H54 (cell line): ENCODE data around the gene MT1A.
A peak's percentile ranks its signal among the peaks of the same experiment; 100 is the strongest.
"Not testable (repeated sequence)": the region's sequence is repeated elsewhere in the genome, so short reads cannot be mapped to it uniquely, and the experiment has no call there.

Experiments
- DNase-seq: peaks from one replicate; pipeline ENCODE4 v3.0.0; 2011; ENCODE audit warnings: low spot score, mixed read lengths; ENCODE audit not compliant: insufficient read length
- FAIRE-seq: peaks from 3 replicates; lab custom pipeline; 2011; peaks lifted over from hg19 to GRCh38; lab: Jason Lieb, UNC
- POLR2A ChIP-seq: IDR thresholded peaks from 2 replicates; pipeline ENCODE4 v1.6.1; 2011; ENCODE audit warnings: low read depth, mild to moderate bottlenecking, low read length

MT1A gene

DNA sequence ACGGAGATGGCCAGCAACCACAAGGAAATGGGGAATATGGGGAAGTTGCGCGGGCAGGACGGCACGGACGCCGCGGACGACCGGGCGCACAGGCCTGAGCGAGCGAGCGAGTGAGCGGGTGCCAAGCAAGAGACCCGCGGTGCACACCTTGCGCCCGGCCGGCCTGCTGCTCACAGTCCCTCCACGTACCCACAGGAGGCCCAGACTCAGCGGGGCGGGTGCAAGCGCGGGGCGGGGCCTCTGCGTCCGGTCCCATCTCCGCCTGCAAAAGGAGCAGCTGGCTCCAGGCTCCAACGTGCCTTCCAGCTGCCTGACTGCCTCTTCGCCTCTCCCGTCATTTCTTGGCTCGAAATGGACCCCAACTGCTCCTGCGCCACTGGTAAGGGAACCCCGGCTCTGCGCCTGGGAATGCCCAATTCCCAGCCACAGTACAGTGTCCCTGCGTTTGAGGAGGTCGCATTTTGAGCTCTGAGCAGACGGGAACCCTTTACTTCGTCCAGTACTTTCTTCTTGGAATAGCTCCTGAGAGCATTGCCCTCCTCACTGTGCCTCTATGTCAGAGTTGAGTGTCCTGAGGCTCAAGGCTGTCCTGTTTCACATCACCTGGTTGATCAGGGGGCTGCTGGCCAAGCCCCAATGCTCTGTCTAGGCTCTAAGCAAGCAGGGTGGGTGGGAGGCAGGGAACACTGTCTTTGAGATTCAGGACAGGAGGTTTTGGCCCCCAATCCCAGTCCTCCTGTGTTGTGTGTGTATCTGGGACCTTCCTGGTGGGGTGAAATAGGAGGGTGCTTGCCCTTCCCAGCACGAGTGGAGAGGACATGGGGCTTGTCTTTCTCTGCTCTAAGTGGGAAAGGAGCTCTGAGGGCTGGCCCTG, 21.0 kb upstream of the MT1A start:
- no peak for TF ChIP-seq POLR2A
- FAIRE-seq (no peak), DNase-seq (no peak)

DNA sequence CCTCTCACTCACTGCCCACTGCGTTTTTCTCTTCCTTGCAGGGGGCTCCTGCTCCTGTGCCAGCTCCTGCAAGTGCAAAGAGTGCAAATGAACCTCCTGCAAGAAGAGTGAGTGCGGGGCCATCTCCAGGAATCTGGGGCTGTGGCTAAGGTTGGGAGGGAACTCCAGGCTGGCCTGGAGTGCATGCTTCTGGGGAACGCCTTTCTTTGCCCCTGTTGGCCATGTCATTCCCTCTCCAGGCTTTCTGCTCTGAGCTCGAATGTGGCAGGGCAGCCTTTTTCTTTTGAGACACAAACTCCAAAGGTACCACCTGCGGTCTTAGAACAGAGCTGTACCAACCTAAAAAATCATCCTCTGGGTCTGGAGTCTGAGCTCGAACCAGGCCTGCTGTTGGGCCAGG, 20.3 kb upstream of the MT1A start:
- no peak for FAIRE-seq

DNA sequence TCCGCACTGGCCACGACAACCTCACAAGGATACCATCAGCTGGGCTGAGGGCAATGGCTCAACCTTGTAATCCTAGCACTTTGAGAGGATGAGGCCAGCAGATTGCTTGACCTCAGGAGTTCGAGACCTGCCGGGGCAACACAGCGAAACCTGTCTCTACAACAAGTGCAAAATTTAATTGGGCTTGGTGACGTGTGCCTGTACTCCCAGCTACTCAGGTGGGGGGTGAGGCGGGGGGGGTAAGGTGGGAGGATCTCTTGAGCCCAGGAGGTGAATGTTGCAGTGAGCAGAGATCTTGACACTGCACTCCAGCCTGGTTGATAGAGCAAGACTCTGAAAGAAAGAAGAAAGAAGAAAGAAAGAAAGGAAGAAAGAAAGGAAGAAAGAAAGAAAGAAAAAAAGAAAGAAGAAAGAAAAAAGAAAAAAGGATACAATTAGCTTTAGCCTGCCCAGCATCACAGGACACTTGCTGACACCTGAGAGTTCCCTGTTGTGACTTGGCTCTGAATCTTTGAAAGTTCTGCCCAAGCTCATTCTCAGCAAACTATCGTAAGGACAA, 18.0 kb upstream of the MT1A start:
- TF ChIP-seq POLR2A: no peak
- FAIRE-seq (no peak), DNase-seq (no peak)

More for the DNA sequence above, 20.3 kb upstream of the MT1A start:
- DNase-seq: no peak
- TF ChIP-seq POLR2A: no peak

DNA sequence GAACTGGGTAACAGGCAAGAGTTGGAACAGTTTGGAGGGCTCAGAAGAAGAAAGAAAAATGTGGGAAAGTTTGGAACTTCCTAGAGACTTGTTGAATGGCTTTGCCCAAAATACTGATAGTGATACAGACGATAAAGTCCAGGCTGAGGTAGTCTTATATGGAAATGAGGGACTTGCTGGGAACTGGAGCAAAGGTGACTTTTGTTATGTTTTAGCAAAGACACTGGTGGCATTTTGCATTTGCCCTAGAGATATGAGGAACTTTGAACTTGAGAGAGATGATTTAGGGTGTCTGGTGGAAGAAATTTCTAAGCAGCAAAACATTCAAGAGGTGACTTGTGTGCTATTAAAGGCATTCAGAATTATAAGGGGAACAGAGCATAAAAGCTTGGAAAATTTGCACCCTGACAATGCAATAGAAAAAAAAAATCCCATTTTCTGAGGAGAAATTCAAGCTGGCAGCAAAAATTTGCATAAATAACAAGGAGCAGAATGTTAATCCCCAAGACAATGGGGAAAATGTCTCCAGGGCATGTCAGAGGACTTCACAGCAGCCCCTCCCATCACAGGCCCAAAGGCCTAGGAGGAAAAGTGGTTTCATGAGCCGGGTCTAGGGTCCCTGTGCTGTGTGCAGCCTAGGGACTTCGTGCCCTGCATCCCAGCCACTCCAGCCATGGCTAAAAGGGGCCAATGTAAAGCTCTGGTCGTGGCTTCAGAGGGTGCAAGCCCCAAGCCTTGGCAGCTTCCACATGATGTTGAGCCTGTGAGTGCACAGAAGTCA, 16.6 kb upstream of the MT1A start:
- FAIRE-seq, DNase-seq: not testable (repeated sequence)

DNA sequence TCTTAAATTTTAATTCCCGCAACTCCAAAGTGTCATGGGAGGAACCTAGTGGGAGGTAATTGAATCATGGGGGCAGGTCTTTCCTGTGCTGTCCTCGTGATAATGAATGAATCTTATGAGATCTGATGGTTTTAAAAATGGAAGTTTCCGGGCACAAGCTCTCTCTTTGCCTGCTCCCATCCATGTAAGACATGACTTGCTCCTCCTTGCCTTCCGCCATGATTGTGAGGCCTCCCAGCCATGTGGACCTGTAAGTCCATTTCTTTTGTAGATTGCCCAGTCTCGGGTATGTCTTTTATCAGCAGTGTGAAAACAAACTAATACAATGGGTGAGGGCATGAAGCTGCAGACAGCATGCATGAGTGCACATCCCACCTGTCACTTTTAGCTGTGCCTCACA, 15.3 kb upstream of the MT1A start:
- not testable (repeated sequence) for DNase-seq, FAIRE-seq

DNA sequence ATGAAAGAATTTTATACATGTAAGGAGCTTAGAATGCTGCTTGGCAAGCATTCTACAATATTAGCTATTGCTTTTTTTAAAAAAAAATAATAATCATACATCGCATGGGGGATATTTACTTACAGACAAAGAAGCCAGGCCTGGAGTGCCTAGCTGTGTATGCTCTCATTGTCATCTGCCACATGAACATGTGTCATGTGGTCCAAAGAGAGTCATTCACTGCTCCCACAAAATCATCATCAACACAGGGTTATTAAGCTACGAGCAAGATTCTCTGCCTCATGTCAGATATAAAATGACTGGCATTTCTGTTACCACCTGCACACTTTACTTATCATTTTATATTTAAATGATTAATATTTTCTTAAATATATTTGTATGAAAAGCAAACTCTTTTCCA, 14.8 kb upstream of the MT1A start:
- no peak for TF ChIP-seq POLR2A
- FAIRE-seq (no peak), DNase-seq (no peak)

DNA sequence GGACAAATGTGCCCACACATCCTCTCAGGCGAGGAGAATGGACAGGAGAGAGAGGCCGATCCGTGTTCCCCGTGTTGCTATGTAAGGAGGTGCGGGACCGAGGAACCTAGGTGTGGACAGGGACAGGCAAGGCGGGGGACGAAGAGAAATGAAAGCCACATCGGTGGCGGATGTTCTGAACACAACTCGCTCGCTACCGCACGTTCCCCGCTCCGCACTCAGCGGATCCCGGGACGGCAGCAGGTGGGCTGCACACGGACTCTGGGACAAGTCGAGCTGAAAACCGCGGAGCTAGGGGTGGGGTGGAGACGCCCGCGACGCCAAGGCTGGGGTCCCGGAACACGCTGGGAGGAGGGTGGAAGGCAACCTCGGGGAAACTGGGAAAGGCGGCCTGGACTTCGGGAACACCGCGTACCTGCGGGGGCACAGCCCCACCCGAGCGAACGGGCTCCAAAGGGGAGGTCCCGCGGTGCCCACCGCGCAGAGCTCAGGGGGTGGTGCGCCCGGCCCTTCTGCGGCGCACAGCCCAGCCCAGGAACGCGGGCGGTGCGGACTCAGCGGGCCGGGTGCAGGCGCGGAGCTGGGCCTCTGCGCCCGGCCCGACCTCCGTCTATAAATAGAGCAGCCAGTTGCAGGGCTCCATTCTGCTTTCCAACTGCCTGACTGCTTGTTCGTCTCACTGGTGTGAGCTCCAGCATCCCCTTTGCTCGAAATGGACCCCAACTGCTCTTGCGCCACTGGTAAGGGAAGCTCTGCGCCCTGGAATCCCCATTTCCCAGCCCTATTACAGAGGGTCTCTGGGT, 13.1 kb upstream of the MT1A start, which contains the start of gene MT1E:
Gene MT1E, plus strand, starts transcription at position 642 of the 803 bp plus-strand sequence. Its CDS starts 71 bp downstream, at position 713.
- DNase-seq (peak; percentile 67), FAIRE-seq (no peak)
- peak; percentile 91 for TF ChIP-seq POLR2A

DNA sequence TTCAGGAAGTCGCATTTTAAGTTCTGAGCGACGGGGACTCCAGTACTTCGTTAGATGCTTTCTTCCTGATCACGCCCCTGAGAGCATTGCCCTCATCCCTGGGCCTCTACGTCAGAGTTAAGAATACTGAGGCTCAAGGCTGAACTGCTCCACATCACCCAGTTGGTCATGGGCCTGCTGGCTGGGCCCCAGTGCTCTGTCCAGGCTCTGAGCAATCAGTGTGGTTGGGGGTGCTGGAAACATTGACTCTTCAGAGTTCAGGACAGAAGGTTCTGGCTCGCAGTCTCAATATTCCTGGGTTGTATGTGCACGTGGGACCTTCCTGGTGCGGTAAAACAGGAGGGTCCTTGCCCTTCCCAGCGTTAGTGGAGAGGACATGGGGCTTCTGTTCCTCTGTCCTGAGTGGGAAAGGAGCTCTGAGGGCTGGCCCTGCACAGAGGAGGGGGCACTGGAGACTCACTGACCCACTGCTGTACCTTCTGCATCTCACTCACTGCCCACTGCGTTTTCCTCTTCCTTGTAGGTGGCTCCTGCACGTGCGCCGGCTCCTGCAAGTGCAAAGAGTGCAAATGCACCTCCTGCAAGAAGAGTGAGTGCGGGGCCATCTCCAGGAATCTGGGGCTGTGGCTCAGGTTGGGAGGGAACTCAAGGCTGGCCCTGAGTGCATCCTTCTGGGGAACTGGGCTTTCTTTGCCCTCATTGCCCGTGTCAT, 12.4 kb upstream of the MT1A start:
- no peak for TF ChIP-seq POLR2A
- no peak for DNase-seq
- no peak for FAIRE-seq

DNA sequence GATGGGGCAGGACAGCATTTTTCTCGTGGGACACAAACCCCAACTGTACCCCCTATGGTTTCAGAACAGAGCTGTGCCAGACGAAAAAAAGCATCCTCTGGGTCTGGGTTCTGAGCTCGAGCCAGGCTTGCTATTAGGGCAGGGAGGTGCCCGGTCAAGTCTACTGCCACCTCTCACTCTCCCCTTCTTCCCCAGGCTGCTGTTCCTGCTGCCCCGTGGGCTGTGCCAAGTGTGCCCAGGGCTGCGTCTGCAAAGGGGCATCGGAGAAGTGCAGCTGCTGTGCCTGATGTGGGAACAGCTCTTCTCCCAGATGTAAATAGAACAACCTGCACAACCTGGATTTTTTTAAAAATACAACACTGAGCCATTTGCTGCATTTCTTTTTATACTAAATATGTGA, 11.8 kb upstream of the MT1A start:
- FAIRE-seq (no peak), DNase-seq (no peak)
- TF ChIP-seq POLR2A: no peak

DNA sequence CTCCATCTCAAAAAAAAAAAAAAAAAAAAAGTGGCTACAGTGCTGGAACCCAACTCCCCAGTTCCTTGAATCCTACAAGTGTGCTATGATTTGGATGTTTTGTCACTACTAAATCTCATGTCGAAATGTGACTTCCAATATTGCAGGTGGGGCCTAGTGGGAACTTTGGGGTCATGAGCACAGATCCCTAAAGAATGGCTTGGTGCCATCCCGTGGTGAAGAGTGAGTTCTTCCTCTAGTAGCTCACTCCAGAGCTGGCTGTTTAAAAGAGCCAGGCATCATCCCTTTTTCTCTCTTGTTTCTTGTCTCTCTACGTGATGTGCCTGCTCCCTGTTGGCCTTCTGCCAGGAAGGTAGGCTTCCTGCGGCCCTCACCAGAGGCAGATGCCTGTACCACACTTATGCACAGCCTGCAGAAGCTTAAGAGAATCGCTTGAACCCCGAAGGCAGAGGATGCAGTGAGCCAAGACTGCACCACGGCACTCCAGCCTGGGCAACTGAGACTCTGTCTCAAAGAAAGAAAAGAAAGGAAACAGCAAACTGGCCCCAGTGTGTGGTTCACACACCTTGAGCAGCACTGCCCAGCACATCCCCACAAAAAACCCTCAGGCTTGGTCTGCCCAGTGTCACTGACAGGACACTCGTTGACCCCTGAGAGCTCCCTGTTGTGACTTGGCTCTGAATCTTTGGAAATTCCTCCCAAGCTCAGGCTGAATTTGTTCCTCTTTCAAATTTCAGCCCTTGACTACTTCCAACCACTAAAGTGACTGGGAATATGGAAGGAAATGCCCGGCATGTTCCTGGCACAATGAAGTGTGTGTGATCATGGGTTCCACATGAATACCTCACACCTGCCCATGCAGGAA, 9.7 kb upstream of the MT1A start:
- DNase-seq (no peak), FAIRE-seq (no peak)
- no peak for TF ChIP-seq POLR2A

DNA sequence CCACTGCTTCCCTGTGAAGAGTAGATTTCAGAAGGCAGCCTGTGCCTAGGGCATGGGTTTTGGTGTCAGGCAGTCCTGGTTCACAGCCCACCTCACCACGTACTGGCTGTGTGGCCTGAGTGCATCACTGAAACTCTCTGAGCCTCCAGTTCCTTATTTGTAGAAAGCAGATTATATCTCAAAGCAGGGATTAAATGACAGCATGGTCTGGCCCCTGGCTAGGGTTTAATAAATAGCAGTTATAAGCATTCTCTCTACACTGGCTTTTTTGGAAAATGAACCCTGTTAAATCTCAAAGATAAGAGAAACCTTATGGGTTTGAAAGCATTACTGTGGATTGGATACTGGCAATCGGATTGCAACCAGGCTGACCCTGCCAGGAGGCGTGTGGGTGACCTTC, 8.9 kb upstream of the MT1A start:
- no peak for TF ChIP-seq POLR2A
- FAIRE-seq (no peak), DNase-seq (no peak)

DNA sequence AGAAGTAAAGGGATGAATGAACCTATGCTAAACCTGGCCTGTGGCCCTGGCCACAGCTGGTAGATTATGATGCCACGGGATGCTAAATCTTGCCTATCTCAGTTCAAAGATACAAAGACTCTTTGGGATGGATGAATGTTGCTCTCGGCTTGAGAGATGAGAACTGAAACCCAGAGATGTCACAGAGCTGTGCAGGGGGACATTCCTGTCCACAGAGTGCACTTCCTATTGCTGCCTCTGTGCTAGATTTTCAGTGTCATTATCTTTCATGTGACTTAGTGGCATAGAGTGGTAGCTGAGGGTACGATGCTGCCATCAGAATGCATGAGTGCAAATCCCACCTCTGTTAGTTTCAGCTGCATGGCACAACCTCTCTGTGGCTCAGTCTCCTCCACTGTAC, 8.3 kb upstream of the MT1A start:
- DNase-seq: no peak
- no peak for FAIRE-seq
- no peak for TF ChIP-seq POLR2A
